ENCODE measurements around the gene FAM185A.
"Not testable (repeated sequence)": the region's sequence is repeated elsewhere in the genome, so short reads cannot be mapped to it uniquely, and the experiment has no call there.

FAM185A gene

GRCh38 chr7:102780926-102781325 lies 32.1 kb downstream of the FAM185A start:
- DNase-seq: not testable (repeated sequence)

GRCh38 chr7:102788770-102789169 lies 40.0 kb downstream of the FAM185A start:
- DNase-seq: not testable (repeated sequence)

- not testable (repeated sequence) for DNase-seq
These were observed 41.7 kb downstream of the FAM185A start for GRCh38 chr7:102790364-102791100.

- not testable (repeated sequence) for DNase-seq
These were observed 42.6 kb downstream of the FAM185A start for GRCh38 chr7:102791367-102791766.

GRCh38 chr7:102791831-102792230 lies 43.0 kb downstream of the FAM185A start:
- DNase-seq: not testable (repeated sequence)

- not testable (repeated sequence) for DNase-seq
These were observed 45.8 kb downstream of the FAM185A start for GRCh38 chr7:102794567-102794966.

- DNase-seq: not testable (repeated sequence)
These were observed 47.3 kb downstream of the FAM185A start for GRCh38 chr7:102795987-102796595.

GRCh38 chr7:102806613-102807012 lies 57.8 kb downstream of the FAM185A start:
- no peak for DNase-seq

GRCh38 chr7:102810916-102811315 lies 62.1 kb downstream of the FAM185A start:
- peak; percentile 17 for DNase-seq

GRCh38 chr7:102811942-102812678 lies 63.3 kb downstream of the FAM185A start:
- no peak for DNase-seq

GRCh38 chr7:102813191-102814024 lies 64.6 kb downstream of the FAM185A start:
- no peak for DNase-seq

GRCh38 chr7:102814025-102814471 lies 65.2 kb downstream of the FAM185A start:
- peak; percentile 39 for DNase-seq

- peak; percentile 47 for DNase-seq
These were observed 69.1 kb downstream of the FAM185A start for GRCh38 chr7:102817616-102818573.

- no peak for DNase-seq
These were observed 70.4 kb downstream of the FAM185A start for GRCh38 chr7:102819151-102819550.

GRCh38 chr7:102821994-102822747 lies 73.4 kb downstream of the FAM185A start:
- DNase-seq: no peak

- peak; percentile 40 for DNase-seq
These were observed 74.8 kb downstream of the FAM185A start for GRCh38 chr7:102823390-102824119.

GRCh38 chr7:102828286-102828685 lies 79.5 kb downstream of the FAM185A start:
- no peak for DNase-seq

- no peak for DNase-seq
These were observed 80.3 kb downstream of the FAM185A start for GRCh38 chr7:102829075-102829474.

GRCh38 chr7:102830197-102830596 lies 81.4 kb downstream of the FAM185A start:
- DNase-seq: no peak

GRCh38 chr7:102832674-102833073 lies 83.9 kb downstream of the FAM185A start:
- no peak for DNase-seq
